Epithelial cell of proximal tubule (primary cell): ENCODE measurements around the gene APBA3. TPM values are rescaled to one million over a fixed set of nuclear protein-coding genes. Genes with fewer than 3 reads are reported as not detected.

Experiments
- DNase-seq: peaks from one replicate; pipeline ENCODE4 v3.0.0-alpha.2; 2011; ENCODE audit warnings: low read depth
- H3K4me3 ChIP-seq: 2 replicates; pipeline ENCODE4 v1.5.1; 2011; ENCODE audit warnings: low read depth, mild to moderate bottlenecking, low read length
- total RNA-seq: library from RNA; depleted of rRNA; stranded (reverse); fragments of >200 nt; gene quantifications from 2 replicates; pipeline ENCODE4 v1.2.3, GENCODE V29; 2015
- TF ChIP-seq, protein P1 (sequence below): conservative IDR thresholded peaks from 2 replicates; pipeline ENCODE4 v1.5.1; 2012; ENCODE audit warnings: low read depth, mild to moderate bottlenecking, low read length

APBA3 gene
- 24.6 and 25.8 TPM in 2 replicates for total RNA-seq

GRCh38 chr19:3761382-3762129, at the start of gene APBA3:
Gene APBA3 (minus strand): TSS chr19:3761692. CDS start chr19:3760264, 1,428 bp downstream.
- peak within 1 kb of the TSS; percentile 100 for H3K4me3 ChIP-seq
- no peak for DNase-seq
- TF ChIP-seq, protein P1, sequence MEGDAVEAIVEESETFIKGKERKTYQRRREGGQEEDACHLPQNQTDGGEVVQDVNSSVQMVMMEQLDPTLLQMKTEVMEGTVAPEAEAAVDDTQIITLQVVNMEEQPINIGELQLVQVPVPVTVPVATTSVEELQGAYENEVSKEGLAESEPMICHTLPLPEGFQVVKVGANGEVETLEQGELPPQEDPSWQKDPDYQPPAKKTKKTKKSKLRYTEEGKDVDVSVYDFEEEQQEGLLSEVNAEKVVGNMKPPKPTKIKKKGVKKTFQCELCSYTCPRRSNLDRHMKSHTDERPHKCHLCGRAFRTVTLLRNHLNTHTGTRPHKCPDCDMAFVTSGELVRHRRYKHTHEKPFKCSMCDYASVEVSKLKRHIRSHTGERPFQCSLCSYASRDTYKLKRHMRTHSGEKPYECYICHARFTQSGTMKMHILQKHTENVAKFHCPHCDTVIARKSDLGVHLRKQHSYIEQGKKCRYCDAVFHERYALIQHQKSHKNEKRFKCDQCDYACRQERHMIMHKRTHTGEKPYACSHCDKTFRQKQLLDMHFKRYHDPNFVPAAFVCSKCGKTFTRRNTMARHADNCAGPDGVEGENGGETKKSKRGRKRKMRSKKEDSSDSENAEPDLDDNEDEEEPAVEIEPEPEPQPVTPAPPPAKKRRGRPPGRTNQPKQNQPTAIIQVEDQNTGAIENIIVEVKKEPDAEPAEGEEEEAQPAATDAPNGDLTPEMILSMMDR = peak; percentile 63

- H3K4me3 ChIP-seq = no peak overlapping the region
- TF ChIP-seq, protein P1 = no peak
- no peak for DNase-seq
Measured at GRCh38 chr19:3810708-3811355, 49.3 kb upstream of the APBA3 start.

GRCh38 chr19:3809881-3810707, 48.6 kb upstream of the APBA3 start:
- no peak overlapping the region for H3K4me3 ChIP-seq
- DNase-seq = no peak
- TF ChIP-seq, protein P1 = no peak

- H3K4me3 ChIP-seq = no peak overlapping the region
- TF ChIP-seq, protein P1 = no peak
- no peak for DNase-seq
Measured at GRCh38 chr19:3808420-3809143, 47.1 kb upstream of the APBA3 start.

GRCh38 chr19:3807574-3808354, 46.3 kb upstream of the APBA3 start:
- DNase-seq = no peak
- H3K4me3 ChIP-seq = no peak overlapping the region
- TF ChIP-seq, protein P1 = no peak

- TF ChIP-seq, protein P1 = no peak
- H3K4me3 ChIP-seq = no peak overlapping the region
- DNase-seq = no peak
Measured at GRCh38 chr19:3807131-3807480, 45.6 kb upstream of the APBA3 start.
